ENCODE measurements around the gene TRABD2B. TPM values are rescaled to one million over a fixed set of nuclear protein-coding genes. Genes with fewer than 3 reads are reported as not detected.

TRABD2B gene
- total and polyA plus RNA-seq, 4 donors = 0.28 to 2.6 (median 1.3) TPM

- TF ChIP-seq FOXA2 (IDR thresholded peaks at IDR 0.05) (no peak), HNF4A (conservative IDR thresholded peaks at IDR 0.05) (no peak), YY1 (IDR thresholded peaks at IDR 0.05) (no peak), SP1 (IDR thresholded peaks at IDR 0.05) (no peak), MAX (IDR thresholded peaks at IDR 0.05) (no peak), NR2F2 (IDR thresholded peaks at IDR 0.05) (no peak)
- TF ChIP-seq, protein P1, sequence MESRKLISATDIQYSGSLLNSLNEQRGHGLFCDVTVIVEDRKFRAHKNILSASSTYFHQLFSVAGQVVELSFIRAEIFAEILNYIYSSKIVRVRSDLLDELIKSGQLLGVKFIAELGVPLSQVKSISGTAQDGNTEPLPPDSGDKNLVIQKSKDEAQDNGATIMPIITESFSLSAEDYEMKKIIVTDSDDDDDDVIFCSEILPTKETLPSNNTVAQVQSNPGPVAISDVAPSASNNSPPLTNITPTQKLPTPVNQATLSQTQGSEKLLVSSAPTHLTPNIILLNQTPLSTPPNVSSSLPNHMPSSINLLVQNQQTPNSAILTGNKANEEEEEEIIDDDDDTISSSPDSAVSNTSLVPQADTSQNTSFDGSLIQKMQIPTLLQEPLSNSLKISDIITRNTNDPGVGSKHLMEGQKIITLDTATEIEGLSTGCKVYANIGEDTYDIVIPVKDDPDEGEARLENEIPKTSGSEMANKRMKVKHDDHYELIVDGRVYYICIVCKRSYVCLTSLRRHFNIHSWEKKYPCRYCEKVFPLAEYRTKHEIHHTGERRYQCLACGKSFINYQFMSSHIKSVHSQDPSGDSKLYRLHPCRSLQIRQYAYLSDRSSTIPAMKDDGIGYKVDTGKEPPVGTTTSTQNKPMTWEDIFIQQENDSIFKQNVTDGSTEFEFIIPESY (IDR thresholded peaks at IDR 0.05) = no peak
- Histone ChIP-seq H3K27ac (ENCODE audit: low read depth in 1 of 2, low read length in 2 of 2) (no peak overlapping the region), H3K9ac (ENCODE audit: low read depth in 1 of 2, low read length in 2 of 2) (no peak overlapping the region), H3K4me3 (ENCODE audit: low read depth in 1 of 3, low read length in 3 of 3) (no peak overlapping the region), H3K4me1 (ENCODE audit: control insufficient read depth in 4 of 4, insufficient read depth in 4 of 4, low read length in 3 of 4) (peaks cover 5 to 27% (median 20%) of the 10 kb centered on the region in 4 donors), H3K36me3 (ENCODE audit: control insufficient read depth in 4 of 4, insufficient read depth in 3 of 4, low read depth in 1 of 4, low read length in 3 of 4) (no peaks in the 10 kb centered on the region), H3K9me3 (ENCODE audit: control insufficient read depth in 4 of 4, low read length in 3 of 4) (no peaks in the 10 kb centered on the region), H3K27me3 (ENCODE audit: control insufficient read depth in 4 of 4, insufficient read depth in 4 of 4, low read length in 3 of 4) (no peaks in the 10 kb centered on the region)
- 98% methylated on average over 8 of the region's 8 CpGs for WGBS
- no peak for DNase-seq (ENCODE audit: low spot score)
These were observed 275.1 kb downstream of the TRABD2B start for GRCh38 chr1:47722101-47722500.

GRCh38 chr1:47720111-47720510 lies 277.1 kb downstream of the TRABD2B start:
- TF ChIP-seq JUND (IDR thresholded peaks at IDR 0.05) = no peak
- no peak for TF ChIP-seq FOXA2 (IDR thresholded peaks at IDR 0.05)
- no peak for TF ChIP-seq ATF3 (IDR thresholded peaks at IDR 0.05)
- TF ChIP-seq RXRA (IDR thresholded peaks at IDR 0.05) = no peak
- TF ChIP-seq NR2F2 (IDR thresholded peaks at IDR 0.05) = no peak
- TF ChIP-seq MAX (IDR thresholded peaks at IDR 0.05) = no peak
- no peak for TF ChIP-seq RAD21 (IDR thresholded peaks at IDR 0.05)
- TF ChIP-seq, protein P2, sequence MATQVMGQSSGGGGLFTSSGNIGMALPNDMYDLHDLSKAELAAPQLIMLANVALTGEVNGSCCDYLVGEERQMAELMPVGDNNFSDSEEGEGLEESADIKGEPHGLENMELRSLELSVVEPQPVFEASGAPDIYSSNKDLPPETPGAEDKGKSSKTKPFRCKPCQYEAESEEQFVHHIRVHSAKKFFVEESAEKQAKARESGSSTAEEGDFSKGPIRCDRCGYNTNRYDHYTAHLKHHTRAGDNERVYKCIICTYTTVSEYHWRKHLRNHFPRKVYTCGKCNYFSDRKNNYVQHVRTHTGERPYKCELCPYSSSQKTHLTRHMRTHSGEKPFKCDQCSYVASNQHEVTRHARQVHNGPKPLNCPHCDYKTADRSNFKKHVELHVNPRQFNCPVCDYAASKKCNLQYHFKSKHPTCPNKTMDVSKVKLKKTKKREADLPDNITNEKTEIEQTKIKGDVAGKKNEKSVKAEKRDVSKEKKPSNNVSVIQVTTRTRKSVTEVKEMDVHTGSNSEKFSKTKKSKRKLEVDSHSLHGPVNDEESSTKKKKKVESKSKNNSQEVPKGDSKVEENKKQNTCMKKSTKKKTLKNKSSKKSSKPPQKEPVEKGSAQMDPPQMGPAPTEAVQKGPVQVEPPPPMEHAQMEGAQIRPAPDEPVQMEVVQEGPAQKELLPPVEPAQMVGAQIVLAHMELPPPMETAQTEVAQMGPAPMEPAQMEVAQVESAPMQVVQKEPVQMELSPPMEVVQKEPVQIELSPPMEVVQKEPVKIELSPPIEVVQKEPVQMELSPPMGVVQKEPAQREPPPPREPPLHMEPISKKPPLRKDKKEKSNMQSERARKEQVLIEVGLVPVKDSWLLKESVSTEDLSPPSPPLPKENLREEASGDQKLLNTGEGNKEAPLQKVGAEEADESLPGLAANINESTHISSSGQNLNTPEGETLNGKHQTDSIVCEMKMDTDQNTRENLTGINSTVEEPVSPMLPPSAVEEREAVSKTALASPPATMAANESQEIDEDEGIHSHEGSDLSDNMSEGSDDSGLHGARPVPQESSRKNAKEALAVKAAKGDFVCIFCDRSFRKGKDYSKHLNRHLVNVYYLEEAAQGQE (IDR thresholded peaks at IDR 0.05) = no peak
- TF ChIP-seq GABPA (IDR thresholded peaks at IDR 0.05 in 1 of 2, conservative IDR thresholded peaks at IDR 0.05 in 1 of 2) = no peak
- TF ChIP-seq, protein P1 (IDR thresholded peaks at IDR 0.05) = no peak
- TF ChIP-seq YY1 (IDR thresholded peaks at IDR 0.05) = no peak
- TF ChIP-seq, protein P3, sequence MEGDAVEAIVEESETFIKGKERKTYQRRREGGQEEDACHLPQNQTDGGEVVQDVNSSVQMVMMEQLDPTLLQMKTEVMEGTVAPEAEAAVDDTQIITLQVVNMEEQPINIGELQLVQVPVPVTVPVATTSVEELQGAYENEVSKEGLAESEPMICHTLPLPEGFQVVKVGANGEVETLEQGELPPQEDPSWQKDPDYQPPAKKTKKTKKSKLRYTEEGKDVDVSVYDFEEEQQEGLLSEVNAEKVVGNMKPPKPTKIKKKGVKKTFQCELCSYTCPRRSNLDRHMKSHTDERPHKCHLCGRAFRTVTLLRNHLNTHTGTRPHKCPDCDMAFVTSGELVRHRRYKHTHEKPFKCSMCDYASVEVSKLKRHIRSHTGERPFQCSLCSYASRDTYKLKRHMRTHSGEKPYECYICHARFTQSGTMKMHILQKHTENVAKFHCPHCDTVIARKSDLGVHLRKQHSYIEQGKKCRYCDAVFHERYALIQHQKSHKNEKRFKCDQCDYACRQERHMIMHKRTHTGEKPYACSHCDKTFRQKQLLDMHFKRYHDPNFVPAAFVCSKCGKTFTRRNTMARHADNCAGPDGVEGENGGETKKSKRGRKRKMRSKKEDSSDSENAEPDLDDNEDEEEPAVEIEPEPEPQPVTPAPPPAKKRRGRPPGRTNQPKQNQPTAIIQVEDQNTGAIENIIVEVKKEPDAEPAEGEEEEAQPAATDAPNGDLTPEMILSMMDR (IDR thresholded peaks at IDR 0.05; ENCODE audit: low read depth, low read length, missing input control) = no peak
- no peak for TF ChIP-seq TAF1 (conservative IDR thresholded peaks at IDR 0.05)
- no peak for TF ChIP-seq HNF4A (conservative IDR thresholded peaks at IDR 0.05)
- no peak for TF ChIP-seq EGR1 (IDR thresholded peaks at IDR 0.05; ENCODE audit: low read depth in 2 of 2)
- no peak for TF ChIP-seq FOXA1 (IDR thresholded peaks at IDR 0.05)
- TF ChIP-seq HNF4G (IDR thresholded peaks at IDR 0.05) = no peak
- no peak for TF ChIP-seq SP1 (IDR thresholded peaks at IDR 0.05)

More at GRCh38 chr1:47720111-47720510, 277.1 kb downstream of the TRABD2B start:
- WGBS = 85% methylated on average over 4 of the region's 4 CpGs
- Histone ChIP-seq H3K9me3 (ENCODE audit: control insufficient read depth in 4 of 4, low read length in 3 of 4) (no peaks in the 10 kb centered on the region), H3K4me3 (ENCODE audit: low read depth in 1 of 3, low read length in 3 of 3) (no peak overlapping the region), H3K27me3 (ENCODE audit: control insufficient read depth in 4 of 4, insufficient read depth in 4 of 4, low read length in 3 of 4) (peaks cover 0 to 2% (median 0%) of the 10 kb centered on the region in 4 donors), H3K27ac (ENCODE audit: low read depth in 1 of 2, low read length in 2 of 2) (no peak overlapping the region), H3K4me1 (ENCODE audit: control insufficient read depth in 4 of 4, insufficient read depth in 4 of 4, low read length in 3 of 4) (peaks cover 3 to 16% (median 10%) of the 10 kb centered on the region in 4 donors), H3K36me3 (ENCODE audit: control insufficient read depth in 4 of 4, insufficient read depth in 3 of 4, low read depth in 1 of 4, low read length in 3 of 4) (no peaks in the 10 kb centered on the region), H3K9ac (ENCODE audit: low read depth in 1 of 2, low read length in 2 of 2) (no peak overlapping the region)
- no peak for DNase-seq (ENCODE audit: low spot score)
